Esophagus (tissue), 2 donors: Measurements from ENCODE around the gene SEC62. TPM values are rescaled to one million over a fixed set of nuclear protein-coding genes. Genes with fewer than 3 reads are reported as not detected.
"Not testable (repeated sequence)": the region's sequence is repeated elsewhere in the genome, so short reads cannot be mapped to it uniquely, and the experiment has no call there.

Source experiments
- H3K27ac ChIP-seq, 2 donors: one replicate each; pipeline ENCODE4 v1.5.1; 2013; ENCODE audit warnings: low read depth in 2 of 2, mild to moderate bottlenecking in 2 of 2, inconsistent platforms in 1 of 2, low read length in 1 of 2, moderate library complexity in 1 of 2
- H3K27me3 ChIP-seq, 2 donors: one replicate each; pipeline ENCODE4 v1.6.1; 2013; ENCODE audit warnings: low read length in 2 of 2, control low read depth in 1 of 2, mild to moderate bottlenecking in 1 of 2; ENCODE audit not compliant: insufficient read depth in 2 of 2, control insufficient read depth in 1 of 2
- H3K36me3 ChIP-seq, 2 donors: one replicate each; pipeline ENCODE4 v1.6.1; 2013; ENCODE audit warnings: low read length in 1 of 2; ENCODE audit not compliant: control insufficient read depth in 2 of 2, insufficient read depth in 2 of 2
- H3K4me1 ChIP-seq, 2 donors: one replicate each; pipeline ENCODE4 v1.6.1; 2013; ENCODE audit warnings: low read length in 1 of 2; ENCODE audit not compliant: control insufficient read depth in 2 of 2, insufficient read depth in 2 of 2
- H3K4me3 ChIP-seq, 2 donors: one replicate each; pipeline ENCODE4 v1.5.1; 2013; ENCODE audit warnings: low read length in 2 of 2, mild to moderate bottlenecking in 2 of 2, low read depth in 1 of 2, moderate library complexity in 1 of 2
- H3K9me3 ChIP-seq, 2 donors: one replicate each; pipeline ENCODE4 v1.6.1; 2013; ENCODE audit warnings: mild to moderate bottlenecking in 2 of 2, low read depth in 1 of 2, low read length in 1 of 2, moderate library complexity in 1 of 2; ENCODE audit not compliant: control insufficient read depth in 2 of 2, insufficient read depth in 1 of 2
- WGBS, 2 donors: extraction: QIAGEN DNeasy Blood & Tissue Kit; methylation state at CpG; one replicate each; pipeline ENCODE4 v1.1.7; 2013; 5-methylcytosine and 5-hydroxymethylcytosine counted together
- polyA plus RNA-seq, 2 donors: library from polyadenylated mRNA; stranded (reverse); fragments of 200-250 nt; gene quantifications; one replicate each; pipeline ENCODE4 v1.2.3, GENCODE V29; 2013
- donor health status: healthy with polysubstance abuse.
- donor health status: Bipolar disorder and iron deficiency.

SEC62 gene
- polyA plus RNA-seq, 2 donors, result 17.0 to 23.5 TPM

DNA sequence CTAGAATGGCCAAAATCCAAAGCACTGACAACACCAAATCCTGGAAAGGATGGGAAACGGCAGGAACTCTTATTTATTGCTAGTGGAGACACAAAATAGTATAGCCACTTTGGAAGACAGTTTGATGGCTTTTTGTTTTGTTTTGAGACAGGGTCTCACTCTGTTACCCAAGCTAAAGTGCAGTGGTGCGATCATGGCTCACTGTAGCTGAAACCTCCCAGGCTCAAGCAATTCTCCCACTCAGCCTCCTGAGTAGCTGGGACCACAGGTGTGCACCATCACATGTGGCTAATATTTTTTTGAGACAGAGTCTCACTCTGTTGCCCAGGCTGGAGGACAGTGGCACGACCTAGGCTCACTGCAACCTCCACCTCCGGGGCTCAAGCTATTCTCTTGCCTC is 43.9 kb downstream of the SEC62 start:
- 90 to 93% methylated on average over 4 of the region's 4 CpGs for WGBS, 2 donors
- H3K4me3 ChIP-seq, result no peak overlapping the region
- H3K36me3 ChIP-seq, result no peaks in the 10 kb centered on the region
- H3K4me1 ChIP-seq, result no peaks in the 10 kb centered on the region
- H3K27ac ChIP-seq, result no peak overlapping the region
- no peaks in the 10 kb centered on the region for H3K9me3 ChIP-seq
- H3K27me3 ChIP-seq, result no peaks in the 10 kb centered on the region

DNA sequence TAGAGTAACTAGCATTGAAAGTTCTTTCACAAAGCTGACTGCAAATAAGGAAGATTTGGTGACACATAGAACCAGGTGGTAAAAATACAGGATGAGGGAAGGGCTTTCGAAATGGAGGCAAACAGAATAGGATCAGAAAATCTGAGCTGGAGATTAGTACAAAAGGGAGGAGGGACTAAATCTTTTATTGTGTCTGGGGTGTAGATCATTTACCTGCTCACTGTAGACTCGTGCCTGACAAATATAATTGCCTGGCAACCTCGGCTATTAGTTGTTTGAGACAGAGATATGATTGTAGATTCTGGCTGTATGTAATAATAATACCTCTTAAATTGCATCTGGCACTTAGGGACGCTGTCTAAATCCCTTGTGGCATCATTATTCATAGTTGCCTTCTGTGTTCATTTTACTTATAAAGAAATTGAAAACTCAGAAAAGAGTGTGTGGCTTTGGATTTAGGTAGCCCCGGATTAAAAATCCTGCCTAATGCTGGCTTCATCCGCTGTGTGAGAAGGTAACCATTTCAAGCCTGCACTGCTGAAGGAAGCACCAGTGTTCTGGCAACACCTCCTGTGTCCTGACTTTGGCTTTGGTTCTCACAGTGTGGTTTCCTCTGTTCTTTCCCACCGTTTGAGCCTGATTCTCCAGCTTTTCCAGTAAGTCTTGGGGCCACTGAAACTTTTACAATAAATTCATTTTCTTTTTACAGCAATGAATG is 46.2 kb downstream of the SEC62 start:
- H3K9me3 ChIP-seq, result no peaks in the 10 kb centered on the region
- 36 to 46% methylated on average over 7 of the region's 7 CpGs for WGBS, 2 donors

DNA sequence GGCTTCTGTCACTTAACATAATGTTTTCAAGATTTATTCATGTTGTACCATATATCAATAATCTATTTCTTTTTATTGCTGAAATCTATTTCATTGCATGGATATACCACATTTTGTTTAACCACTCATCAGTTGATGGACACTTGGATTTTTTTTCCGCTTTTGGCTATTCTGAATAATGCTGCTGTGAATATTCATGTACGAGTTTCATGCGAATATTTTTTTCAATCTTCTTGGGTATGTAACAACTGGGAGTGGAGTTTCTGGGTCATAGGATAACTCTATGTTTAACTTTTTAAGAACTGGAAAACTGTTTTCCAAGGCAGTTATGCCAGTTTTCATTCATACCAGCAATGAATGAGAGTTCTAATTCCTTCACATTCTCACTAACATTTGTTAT is 49.5 kb downstream of the SEC62 start:
- no peak overlapping the region for H3K4me3 ChIP-seq
- H3K27me3 ChIP-seq, result no peaks in the 10 kb centered on the region
- 90 to 92% methylated on average over 3 of the region's 3 CpGs for WGBS, 2 donors
- no peaks in the 10 kb centered on the region for H3K36me3 ChIP-seq
- no peak overlapping the region for H3K27ac ChIP-seq
- H3K9me3 ChIP-seq, result no peaks in the 10 kb centered on the region
- no peaks in the 10 kb centered on the region for H3K4me1 ChIP-seq

More for the DNA sequence above, 46.2 kb downstream of the SEC62 start:
- H3K27me3 ChIP-seq, result no peaks in the 10 kb centered on the region
- no peaks in the 10 kb centered on the region for H3K4me1 ChIP-seq
- H3K36me3 ChIP-seq, result no peaks in the 10 kb centered on the region
- H3K27ac ChIP-seq, result no peak overlapping the region
- H3K4me3 ChIP-seq, result no peak overlapping the region

DNA sequence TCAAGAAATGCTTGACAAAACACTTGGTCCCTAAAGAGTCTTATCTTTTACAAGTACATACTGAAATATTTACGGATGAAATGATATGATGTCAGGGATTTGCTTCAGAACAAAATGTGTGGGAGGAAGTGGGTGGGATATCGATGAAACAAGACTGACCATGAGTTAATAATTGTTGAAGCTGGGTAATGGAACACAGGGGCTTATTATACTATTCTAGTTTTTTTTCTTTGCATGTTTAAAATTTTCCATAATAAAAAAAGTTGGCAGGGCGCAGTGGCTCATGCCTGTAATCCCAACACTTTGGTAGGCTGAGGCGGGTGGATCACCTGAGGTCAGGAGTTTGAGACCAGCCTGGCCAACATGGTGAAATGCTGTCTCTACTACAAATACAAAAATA is 52.7 kb downstream of the SEC62 start:
- not testable (repeated sequence) for H3K9me3 ChIP-seq, H3K4me1 ChIP-seq, H3K4me3 ChIP-seq, H3K36me3 ChIP-seq, H3K27ac ChIP-seq, H3K27me3 ChIP-seq
- 66 to 72% methylated on average over 4 of the region's 4 CpGs for whole genome bisulfite sequencing, 2 donors

- H3K9me3 ChIP-seq, result no peaks in the 10 kb centered on the region
- H3K4me3 ChIP-seq, result no peak overlapping the region
- H3K36me3 ChIP-seq, result no peaks in the 10 kb centered on the region
- H3K4me1 ChIP-seq, result no peaks in the 10 kb centered on the region
- H3K27me3 ChIP-seq, result no peaks in the 10 kb centered on the region
- H3K27ac ChIP-seq, result no peak overlapping the region
- 78 to 85% methylated on average over 3 of the region's 3 CpGs for WGBS, 2 donors
Observed at GRCh38 chr3:170021083-170021482, 54.5 kb downstream of the SEC62 start.

DNA sequence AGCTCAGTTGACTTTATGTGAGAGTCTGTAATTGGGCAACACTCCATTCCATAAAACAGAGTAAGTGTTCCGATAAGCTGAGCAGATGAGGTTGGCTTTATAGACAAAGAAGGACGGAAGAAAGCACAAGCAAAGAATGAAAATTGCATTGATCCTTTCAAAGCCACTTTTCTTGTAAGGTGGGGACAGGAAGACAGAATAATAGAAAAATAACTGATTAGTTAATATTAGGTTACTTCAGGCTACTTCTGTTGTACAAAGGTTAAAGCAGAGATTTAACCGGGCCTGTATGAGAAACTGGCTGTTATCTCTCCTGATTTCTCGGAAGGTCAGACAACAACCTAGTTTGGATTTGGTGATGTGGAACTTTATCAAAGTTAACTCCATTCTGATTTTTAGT is 55.7 kb downstream of the SEC62 start:
- Histone ChIP-seq H3K27ac (no peak overlapping the region), H3K27me3 (no peaks in the 10 kb centered on the region), H3K4me3 (no peak overlapping the region), H3K36me3 (no peaks in the 10 kb centered on the region), H3K9me3 (no peaks in the 10 kb centered on the region), H3K4me1 (no peaks in the 10 kb centered on the region)
- WGBS, 2 donors, result 79 to 96% methylated on average over 4 of the region's 4 CpGs

- no peaks in the 10 kb centered on the region for H3K9me3 ChIP-seq
- H3K27me3 ChIP-seq, result no peaks in the 10 kb centered on the region
- H3K27ac ChIP-seq, result no peak overlapping the region
- no peaks in the 10 kb centered on the region for H3K36me3 ChIP-seq
- H3K4me1 ChIP-seq, result no peaks in the 10 kb centered on the region
- no peak overlapping the region for H3K4me3 ChIP-seq
- 71 to 73% methylated on average over 1 of the region's 1 CpG for WGBS, 2 donors
Observed at GRCh38 chr3:170023165-170023564, 56.6 kb downstream of the SEC62 start.

GRCh38 chr3:170024581-170024980 is 58.0 kb downstream of the SEC62 start:
- no peaks in the 10 kb centered on the region for H3K4me1 ChIP-seq
- H3K36me3 ChIP-seq, result no peaks in the 10 kb centered on the region
- no peaks in the 10 kb centered on the region for H3K9me3 ChIP-seq
- no peak overlapping the region for H3K4me3 ChIP-seq
- no peak overlapping the region for H3K27ac ChIP-seq
- WGBS, 2 donors, result 90 to 92% methylated on average over 4 of the region's 4 CpGs
- H3K27me3 ChIP-seq, result no peaks in the 10 kb centered on the region

GRCh38 chr3:170027233-170028102 is 60.9 kb downstream of the SEC62 start:
- Histone ChIP-seq H3K4me3 (no peak overlapping the region), H3K36me3 (no peaks in the 10 kb centered on the region), H3K27me3 (no peaks in the 10 kb centered on the region), H3K9me3 (no peaks in the 10 kb centered on the region), H3K4me1 (no peaks in the 10 kb centered on the region), H3K27ac (no peak overlapping the region)
- WGBS, 2 donors, result 70 to 79% methylated on average over 4 of the region's 4 CpGs
